PC-9 (cell line): ENCODE data around the gene RBMS1.

Experiments used
- EZH2 ChIP-seq: fragments of 200-600 bp; sonication (generic); IDR thresholded peaks from 2 replicates; pipeline ENCODE4 v1.8.0; 2017; ENCODE audit warnings: antibody characterized with exemption, low read depth
- TF ChIP-seq, protein P1 (sequence below): fragments of 200-600 bp; sonication (generic); conservative IDR thresholded peaks from 2 replicates; pipeline ENCODE4 v1.6.1; 2017; ENCODE audit warnings: mixed run types, antibody characterized with exemption, mild to moderate bottlenecking, moderate library complexity

GRCh38 chr2:160515120-160515519 is 21.5 kb upstream of the RBMS1 start:
- TF ChIP-seq, protein P1, sequence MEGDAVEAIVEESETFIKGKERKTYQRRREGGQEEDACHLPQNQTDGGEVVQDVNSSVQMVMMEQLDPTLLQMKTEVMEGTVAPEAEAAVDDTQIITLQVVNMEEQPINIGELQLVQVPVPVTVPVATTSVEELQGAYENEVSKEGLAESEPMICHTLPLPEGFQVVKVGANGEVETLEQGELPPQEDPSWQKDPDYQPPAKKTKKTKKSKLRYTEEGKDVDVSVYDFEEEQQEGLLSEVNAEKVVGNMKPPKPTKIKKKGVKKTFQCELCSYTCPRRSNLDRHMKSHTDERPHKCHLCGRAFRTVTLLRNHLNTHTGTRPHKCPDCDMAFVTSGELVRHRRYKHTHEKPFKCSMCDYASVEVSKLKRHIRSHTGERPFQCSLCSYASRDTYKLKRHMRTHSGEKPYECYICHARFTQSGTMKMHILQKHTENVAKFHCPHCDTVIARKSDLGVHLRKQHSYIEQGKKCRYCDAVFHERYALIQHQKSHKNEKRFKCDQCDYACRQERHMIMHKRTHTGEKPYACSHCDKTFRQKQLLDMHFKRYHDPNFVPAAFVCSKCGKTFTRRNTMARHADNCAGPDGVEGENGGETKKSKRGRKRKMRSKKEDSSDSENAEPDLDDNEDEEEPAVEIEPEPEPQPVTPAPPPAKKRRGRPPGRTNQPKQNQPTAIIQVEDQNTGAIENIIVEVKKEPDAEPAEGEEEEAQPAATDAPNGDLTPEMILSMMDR, result no peak
- TF ChIP-seq EZH2, result no peak
